Stimulated activated CD4-positive, alpha-beta T cell treated with anti-CD3 and anti-CD28 coated beads, Interleukin-4, amount 100 ng/mL, for 4 hours (primary cell): ENCODE data around the gene MYBPC3.

Experiments used
- DNase-seq, 2 experiments: peaks; one replicate each; pipeline ENCODE4 v3.0.0-alpha.2; 2020

Gene MYBPC3

DNA sequence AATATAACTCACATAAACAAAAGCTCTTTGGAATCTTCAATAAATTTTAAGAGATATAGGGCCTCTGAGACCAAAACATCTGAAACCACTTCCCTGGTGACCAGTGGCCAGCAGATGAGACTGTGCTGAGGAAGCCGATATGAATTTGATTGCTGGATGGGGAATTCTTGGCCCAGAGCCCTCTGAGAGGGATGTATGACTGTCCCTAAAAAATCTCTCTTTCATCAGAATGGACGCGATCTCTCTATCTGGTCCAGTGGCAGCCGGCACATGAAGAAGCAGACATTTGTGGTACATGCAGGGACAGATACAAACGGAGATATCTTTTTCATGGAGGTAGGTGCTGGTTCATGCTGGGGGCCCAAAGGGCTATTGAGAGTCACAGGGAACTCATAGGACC is 37.5 kb downstream of the MYBPC3 start:
- DNase-seq = no peak

DNA sequence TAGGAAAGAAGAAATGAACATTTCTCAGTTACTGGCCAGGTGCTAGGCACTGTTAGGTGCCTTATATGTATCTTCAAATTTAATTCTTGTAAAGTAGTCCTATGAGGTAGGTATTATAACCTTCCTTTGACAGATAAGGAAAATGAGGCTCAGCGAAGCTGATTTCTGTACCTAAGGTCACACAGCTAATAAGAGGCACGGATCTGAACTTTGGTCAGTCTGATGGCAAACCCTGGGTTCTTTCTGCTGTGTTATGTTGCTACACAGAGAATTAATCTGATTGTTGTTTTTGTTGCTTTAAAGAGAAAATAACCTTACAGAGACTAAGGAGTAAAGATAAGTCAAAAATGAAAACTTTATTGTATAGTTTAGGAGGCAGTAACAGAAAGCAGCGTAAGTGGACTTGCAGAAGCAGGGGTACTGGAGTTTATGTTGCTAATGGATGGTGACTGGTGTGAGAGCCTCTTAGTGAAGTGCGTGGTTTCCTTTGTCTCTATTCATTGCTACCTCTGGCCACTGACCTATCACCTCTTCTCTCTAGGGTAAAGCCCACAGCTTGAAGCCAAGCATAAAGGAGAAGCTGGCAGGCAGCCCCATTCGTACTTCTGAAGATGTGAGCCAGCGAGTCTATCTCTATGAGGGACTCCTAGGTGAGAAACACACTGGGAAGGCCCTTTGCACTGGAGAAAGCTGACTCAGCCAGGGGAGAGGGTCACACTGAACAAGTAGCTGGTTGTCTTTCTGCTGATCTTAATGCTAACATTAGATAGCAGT is 44.3 kb downstream of the MYBPC3 start:
- no peak for DNase-seq

DNA sequence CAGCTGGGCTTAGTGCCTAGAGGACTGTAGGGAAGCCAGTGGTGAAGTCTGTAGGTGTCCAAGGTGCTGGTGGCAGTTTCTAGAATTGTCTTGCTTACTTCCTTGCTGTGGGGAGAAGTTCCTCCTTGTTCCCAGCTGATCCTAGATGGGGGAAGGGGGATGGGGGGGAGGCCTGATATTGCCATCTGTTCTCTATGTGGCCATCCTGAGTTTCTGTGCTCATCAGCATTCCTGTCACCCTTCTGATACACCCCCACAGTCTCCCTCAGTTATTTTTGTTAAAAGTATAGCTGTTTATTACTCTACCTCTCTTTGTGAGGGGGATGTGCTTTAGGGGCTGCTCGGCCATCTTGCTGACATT is 46.0 kb downstream of the MYBPC3 start:
- DNase-seq = no peak

DNA sequence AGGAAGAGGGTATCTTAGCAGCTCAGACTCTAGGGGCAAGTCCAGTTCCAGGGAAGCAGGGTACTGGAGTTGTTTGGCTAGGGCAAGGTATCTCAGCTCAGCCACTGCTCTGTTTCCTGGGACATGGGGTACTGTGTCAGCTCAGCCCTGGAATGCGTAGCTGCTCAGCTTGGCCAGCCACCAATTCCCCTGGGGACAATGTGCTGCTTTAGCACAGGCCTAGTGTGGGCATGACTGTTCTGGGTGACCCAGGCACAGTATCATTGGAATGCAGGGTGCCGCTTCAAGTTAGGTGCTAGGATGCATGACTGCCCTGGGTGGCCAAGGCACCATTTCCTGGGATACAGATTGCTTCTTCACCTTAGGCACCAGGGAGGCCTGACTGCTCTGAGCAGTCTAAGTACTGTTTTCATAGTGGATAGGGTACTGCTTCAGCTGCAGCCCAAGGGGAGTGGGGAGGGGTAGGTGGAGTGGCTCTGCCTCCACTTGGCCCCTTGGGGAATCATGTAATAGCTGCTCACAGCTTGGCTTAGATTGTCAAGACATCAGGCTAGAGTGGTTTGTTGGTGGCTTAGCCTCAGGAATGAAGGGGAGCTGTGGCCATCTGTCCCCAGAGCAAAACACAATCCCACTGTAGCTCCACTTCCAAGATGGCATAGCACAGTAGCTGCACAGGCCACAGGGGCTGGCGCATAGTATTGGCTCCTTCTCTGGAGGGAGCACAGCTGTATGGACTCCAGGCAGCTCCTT is 46.6 kb downstream of the MYBPC3 start:
- no peak for DNase-seq

DNA sequence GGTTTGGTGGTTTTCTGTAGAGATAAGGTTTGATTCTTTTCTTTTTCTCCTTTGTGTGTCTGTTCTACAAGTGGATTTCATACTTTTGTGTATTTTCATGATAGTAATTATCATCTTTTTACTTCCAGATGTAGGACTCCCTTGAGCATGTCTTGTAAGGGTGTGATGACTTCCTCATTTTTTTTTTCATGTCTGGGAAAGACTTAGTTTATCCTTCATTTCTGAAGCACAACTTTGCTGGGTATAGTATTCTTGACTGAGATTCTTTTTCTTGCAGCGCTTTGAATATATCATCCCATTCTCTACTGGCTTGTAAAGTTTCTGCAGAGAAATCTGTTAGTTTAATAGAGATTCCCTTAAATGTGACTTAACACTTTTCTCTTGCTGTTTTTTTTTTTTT is 49.6 kb downstream of the MYBPC3 start:
- DNase-seq = no peak

DNA sequence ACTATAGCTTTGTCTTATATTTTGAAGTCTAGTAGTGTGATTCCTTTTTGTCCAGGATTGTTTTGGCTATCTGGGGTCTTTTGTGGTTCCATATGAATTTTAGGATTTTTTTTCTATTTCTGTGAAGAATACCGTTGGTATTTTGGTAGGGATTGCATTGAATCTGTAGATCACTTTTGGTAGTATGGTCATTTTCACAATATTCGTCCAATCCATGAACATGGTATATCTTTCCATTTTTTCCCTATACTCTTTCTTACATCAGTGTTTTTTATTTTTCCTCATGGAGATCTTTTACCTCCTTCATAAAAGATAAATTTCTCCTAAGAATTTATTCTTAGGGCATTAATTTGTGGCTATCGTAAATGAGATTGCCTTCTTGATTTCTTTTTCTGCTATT is 53.4 kb downstream of the MYBPC3 start:
- no peak for DNase-seq

DNA sequence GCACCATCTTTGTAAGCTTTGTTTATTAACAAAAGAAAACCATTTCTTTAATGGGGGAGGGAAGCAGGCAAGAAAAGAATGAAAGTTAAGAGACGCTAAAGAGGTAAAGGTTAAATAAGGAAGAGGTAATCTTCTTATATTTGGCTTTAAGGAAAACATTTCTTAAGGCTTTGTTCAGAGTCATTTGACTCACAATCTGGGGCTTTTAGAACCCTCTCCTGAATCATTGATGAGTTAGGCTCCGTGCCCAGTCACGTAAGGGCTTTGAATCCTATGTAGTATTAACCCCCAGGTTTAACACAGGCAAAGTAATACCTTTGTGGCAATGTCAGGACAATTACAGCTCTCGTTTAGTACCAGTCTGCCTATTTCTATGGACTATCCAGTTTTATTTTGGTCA is 56.5 kb downstream of the MYBPC3 start:
- DNase-seq = no peak

DNA sequence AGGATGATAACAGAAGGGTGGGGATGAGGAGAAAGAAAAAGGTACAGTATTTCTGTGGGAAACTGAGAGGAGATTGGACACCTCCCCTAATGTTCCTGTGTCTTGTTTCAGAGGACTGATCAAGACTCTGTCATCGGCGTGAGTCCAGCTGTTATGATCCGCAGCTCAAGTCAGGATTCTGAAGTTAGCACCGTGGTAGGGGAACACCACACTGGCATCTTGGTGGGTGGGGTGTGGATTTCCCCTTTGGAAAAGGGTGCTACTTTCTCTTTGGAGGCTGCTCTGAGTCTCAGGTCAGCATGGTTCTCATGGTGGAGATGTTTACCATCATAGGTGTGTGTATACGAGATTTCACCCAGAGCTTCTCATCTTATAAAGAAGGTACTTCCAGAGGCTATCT is 57.1 kb downstream of the MYBPC3 start:
- no peak for DNase-seq

DNA sequence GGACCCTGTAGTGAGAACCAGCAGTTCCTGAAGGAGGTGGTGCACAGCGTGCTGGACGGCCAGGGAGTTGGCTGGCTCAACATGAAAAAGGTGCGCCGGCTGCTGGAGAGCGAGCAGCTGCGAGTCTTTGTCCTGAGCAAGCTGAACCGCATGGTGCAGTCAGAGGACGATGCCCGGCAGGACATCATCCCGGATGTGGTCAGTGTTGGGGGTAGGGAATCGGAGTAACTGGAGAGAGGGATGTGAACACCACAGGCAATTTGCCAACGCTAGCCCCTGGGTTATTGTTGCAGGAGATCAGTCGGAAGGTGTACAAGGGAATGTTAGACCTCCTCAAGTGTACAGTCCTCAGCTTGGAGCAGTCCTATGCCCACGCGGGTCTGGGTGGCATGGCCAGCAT is 62.6 kb downstream of the MYBPC3 start:
- no peak for DNase-seq

DNA sequence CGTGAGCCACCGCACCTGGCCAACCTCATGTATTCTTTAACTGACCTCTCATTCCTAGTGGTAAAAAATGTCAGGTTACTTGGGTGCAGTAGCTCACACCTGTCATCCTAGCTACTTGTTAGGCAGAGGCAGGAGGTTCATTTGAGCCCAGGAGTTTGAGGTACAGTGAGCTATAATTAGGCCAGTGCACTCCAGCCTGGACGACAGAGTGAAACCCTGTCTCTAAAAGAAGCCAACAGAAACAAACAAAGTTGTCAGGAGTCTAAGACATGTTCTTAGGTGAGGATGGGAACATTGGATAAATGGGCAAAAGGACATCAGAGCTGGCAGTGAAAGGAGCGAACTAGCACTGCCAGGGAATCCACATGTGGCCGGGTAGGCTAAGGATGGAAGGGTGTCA is 64.4 kb downstream of the MYBPC3 start:
- DNase-seq = no peak

DNA sequence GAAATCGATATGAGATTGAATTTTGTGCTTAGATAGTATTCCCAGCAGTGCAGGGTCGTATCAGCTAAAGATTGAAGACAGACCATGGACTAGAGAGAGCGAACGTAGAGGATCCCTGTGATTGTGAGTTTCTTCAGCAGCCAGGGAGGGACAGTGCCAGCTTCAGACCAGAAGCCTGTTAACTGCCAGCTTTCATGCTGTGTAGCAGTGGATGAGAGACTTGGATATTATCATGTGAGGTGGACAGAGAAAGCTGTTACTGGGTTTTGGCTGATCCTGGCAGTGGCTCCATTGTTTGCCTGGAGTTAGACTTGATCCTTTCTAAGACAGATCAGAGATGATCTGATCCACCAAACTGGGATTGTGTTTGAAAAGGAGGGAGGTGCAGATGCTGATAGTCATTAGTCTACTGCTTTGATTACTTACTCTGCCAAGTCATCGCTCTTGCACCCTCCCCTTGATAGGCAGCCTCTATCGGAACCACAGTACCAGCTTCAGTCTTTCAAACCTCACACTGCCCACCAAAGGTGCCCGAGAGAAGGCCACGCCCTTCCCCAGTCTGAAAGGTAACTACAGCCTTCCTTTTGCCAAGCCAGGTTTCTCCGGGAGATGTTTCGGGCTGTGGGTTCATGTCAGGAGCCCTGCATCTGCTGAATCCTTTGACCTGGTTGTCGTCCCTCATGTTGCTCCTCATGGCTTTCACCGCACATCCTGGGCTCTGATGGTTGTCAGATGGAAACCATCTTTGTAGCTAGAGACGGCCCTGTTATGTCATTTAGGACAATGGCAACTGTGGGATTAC is 66.3 kb downstream of the MYBPC3 start:
- DNase-seq = no peak

DNA sequence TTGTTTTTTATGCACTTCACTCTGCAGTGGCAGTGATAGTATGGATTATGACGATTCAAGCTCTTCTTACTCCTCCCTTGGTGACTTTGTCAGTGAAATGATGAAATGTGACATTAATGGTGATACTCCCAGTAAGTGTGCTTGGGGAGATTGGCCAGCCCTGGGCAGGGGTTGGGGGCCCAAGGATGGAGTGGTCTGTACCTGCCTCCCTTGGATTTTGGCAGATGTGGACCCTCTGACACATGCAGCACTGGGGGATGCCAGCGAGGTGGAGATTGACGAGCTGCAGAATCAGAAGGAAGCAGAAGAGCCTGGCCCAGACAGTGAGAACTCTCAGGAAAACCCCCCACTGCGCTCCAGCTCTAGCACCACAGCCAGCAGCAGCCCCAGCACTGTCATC is 68.4 kb downstream of the MYBPC3 start:
- DNase-seq = no peak

DNA sequence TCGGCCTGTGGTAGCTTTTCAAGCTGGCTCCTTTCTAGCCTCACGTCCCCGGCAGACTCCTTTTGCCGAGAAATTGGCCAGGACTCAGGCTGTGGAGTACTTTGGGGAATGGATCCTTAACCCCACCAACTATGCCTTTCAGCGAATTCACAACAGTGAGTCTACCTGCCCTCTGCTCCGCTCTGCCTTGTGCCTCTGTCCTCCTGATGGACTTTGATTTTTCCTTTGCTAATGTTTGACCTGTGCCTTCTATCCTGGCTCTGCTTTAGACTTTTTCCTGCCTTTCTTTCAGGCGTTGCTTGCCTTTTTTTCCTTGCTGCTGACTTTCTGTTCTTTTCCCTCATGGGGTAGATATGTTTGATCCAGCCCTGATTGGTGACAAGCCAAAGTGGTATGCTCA is 70.0 kb downstream of the MYBPC3 start:
- DNase-seq = no peak
